Measurements from ENCODE around the gene EPB42.

DNA sequence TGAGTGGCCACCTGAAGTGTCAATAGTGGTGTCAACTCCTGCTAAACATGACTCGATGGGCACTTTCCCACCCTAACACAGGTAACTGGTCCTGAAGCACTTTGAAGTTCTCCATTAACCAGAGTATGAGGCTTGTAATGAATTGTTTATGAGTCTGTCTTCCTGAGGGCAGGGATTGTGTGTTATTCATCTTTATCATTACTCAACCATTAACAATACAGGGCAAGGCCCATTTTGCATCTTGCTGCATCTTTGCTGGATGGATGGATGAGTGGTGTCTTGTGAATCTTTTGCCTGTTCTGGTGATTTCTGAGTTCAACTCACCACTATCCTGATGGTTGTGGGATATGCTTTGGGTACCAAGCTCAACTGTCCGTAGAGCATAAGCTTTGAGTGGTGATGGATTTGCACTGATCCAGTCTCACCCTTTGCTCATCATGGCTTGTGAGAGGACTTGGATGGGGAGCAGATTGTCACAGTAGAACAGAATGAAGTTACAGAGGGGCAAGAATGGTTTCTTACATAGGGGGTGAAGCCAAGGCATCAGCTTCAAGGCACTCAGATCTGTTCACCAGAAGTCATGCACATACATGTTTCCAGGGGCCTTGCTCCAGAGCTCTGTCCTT is 22.3 kb upstream of the EPB42 start:
- TF ChIP-seq POLR2A (IDR thresholded peaks at IDR 0.05) (no peak), CTCF (IDR thresholded peaks at IDR 0.05) (no peak), POLR2AphosphoS5 (IDR thresholded peaks at IDR 0.05) (no peak)
